Endometrial microvascular endothelial cells (primary cell): Measurements from ENCODE around the gene FBP2. TPM values are rescaled to one million over a fixed set of nuclear protein-coding genes. Genes with fewer than 3 reads are reported as not detected.

Experiments
- in situ Hi-C: cut with HindIII; loops from 2 replicates; pipeline ENCODE4 v1.10.0; 2017; ENCODE audit warnings: low sequenced_read_pairs, low pct_unique_long_range_greater_than_20kb; ENCODE audit errors: inconsistent ontology term
- total RNA-seq: library from RNA; depleted of rRNA; stranded (reverse); fragments of >200 nt; gene quantifications from one replicate; pipeline ENCODE4 v1.2.3, GENCODE V29; 2015; ENCODE audit errors: inconsistent ontology term

FBP2 gene
- total RNA-seq: not detected

DNA sequence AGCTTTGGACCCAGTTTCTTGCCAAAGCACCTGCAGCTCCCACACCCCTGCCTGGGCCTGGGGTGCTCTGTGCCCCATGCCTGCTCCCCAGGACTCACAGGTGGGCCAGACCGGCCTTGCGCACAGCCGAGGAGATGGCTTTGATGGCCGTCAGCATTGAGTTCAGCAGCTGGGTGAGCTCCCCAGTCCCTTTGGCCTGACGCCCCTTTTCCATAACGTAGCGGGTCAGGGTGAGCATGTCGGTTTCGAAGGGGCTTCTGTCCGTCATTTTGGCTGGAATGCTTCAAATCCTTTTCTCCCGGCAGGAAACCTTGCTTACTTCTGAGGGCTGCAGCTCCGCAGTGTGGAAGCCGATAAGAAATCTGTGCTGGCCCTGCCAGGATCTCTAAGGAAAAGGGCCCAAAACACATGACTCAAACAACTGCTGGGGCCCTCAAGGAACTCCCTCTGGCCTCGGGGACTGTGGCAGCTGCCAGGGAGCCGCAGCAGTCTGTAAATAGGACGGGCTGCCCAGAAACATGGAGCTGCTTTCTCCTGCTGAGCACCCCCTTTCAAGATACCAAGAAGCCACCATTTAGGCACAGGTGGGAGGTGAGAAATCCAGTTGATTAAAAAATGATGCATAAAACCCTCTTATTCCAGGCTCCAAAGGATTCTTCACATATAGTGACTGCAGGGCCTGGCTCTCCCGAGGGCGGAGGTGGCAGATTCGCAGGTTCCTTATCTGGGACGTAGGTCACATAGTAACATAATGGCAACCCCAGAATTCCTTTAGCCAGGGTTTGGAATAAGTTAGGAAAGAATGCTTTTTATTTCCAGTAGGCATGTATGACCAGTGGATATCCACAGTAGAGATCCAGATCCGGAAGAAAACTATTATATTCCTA is at the start of gene FBP2:
FBP2 (minus strand) TSS at position 366 of the 887 bp plus-strand sequence; CDS start at position 268, 98 bp downstream.
- in situ Hi-C loops: no loop called here

DNA sequence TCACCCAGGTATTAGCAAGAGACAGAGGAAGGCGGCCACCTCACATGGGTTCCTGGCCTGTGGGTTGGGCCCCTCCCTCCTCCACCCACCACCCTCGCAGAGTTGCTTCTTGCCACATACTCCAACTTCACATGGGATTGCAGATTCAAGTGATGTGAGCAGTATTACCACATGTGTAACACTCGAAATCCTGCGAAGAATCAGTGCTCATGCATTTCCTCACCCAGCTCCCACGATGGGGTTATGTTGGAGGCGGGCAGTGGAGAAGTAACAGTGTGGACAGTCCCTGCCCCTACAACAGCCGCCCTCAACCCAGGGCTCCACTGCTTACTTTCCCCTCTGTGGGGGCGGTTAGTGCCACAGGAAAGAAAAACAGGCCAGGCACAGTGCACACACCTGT is 49.6 kb upstream of the FBP2 start:
- in situ Hi-C loops: no loop called here

DNA sequence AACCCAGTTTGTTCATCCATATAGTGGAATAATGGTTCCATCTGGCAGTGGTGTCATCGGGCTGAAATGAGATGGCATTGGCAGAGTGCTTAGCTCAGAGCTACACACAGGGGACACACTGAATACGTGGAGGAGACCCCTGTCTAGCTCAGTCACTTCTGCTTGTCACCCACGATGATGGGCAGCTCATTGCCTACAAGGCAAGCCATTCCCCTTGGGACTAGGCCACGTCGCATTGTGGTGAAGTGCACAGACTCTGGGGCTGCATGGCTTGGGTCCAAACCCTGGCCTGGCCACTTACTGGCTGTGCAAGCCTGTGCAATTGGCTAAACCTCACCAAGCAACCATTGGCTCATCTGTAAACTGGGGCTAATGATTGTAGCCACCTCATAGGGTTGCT is 48.9 kb upstream of the FBP2 start:
- in situ Hi-C loops: no loop called here

DNA sequence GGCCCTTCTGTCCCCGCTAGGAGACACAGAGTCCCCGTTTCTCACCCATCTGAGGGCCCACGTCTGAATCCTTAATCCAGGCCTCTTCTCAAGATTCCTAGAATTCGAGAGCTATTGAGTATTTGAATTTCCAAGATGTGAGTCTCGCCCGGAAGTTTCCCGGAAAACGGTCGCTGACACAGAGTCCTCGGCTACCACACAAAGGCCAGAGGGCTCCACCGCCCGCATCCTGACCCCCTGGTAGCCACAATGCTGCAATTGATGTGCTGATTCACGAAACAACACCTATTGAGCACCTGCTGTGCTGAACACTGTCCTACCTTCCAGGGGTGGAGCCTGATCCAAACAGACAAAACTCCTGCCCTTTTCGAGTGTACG is 46.4 kb upstream of the FBP2 start:
- in situ Hi-C loops: no loop called here

GRCh38 chr9:94639061-94639998 is 45.7 kb upstream of the FBP2 start, which contains the start of gene FBP1:
Gene FBP1 (minus strand): TSS chr9:94639518. CDS start chr9:94639310, 208 bp downstream.
- in situ Hi-C loops: no loop called here

GRCh38 chr9:94638335-94639060 is 44.9 kb upstream of the FBP2 start:
- in situ Hi-C loops: no loop called here

DNA sequence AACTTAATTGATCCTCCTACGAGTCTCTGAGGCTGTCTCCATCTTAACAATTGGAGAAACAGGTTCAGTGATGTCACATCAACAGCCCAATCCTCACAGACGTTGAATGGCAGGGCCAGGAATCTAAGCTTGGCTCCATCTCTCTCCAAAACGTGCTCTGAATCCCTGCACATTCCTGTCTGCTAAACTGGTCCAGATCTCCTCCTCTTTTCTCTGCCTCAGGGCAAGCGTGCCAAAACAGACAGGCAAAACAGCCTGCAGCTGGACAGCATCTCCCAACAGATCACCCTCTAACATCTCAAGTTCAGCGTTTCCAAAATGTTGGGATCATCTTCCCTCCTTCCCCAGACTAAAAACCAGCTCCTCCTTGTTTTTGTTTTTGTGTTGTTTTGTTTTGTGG is 39.1 kb upstream of the FBP2 start:
- in situ Hi-C loops: no loop called here

- in situ Hi-C loops: no loop called here
These were observed 38.0 kb upstream of the FBP2 start for GRCh38 chr9:94631599-94631998.

- in situ Hi-C loops: no loop called here
These were observed 37.2 kb upstream of the FBP2 start for GRCh38 chr9:94630833-94631232.

DNA sequence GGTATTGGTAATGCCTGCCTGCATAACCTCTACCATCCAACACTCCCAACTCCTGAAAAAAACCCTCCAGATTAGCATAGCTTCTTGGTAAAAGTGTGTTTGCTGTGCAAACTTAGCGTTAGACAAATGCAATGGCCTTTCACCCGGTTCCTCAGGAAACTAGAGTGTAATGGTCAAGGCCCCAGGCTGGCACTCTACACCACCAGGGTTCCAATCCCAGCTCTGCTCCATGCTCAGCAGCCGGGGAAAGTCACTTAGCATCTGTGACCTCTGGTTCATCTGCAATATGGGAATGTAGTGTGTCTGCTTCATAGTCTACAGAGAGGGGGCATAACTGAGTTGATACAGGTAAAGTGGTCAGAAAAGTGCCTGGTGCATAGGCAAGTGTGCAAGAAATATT is 36.7 kb upstream of the FBP2 start:
- in situ Hi-C loops: no loop called here

GRCh38 chr9:94627287-94627686 is 33.7 kb upstream of the FBP2 start:
- in situ Hi-C loops: no loop called here

DNA sequence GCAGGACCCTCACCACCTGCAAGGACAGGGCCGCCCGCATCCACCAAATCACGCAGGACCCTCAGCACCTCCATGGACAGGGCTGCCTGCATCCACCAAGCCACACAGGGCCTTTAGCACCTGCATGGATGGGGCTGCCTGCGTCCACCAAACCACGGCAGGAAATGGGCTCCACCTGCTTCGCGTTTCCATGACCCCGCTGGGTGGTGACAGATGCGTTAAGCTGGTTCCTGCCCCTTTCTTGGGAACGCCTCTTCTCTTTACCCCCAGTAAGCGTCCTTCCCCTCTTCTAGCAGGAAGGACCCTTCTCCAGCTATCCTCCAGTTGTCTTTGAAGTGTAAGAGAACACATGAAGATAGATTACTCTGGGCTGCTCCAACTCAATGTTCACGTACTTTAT is 32.2 kb upstream of the FBP2 start:
- in situ Hi-C loops: no loop called here

GRCh38 chr9:94624629-94625028 is 31.0 kb upstream of the FBP2 start:
- in situ Hi-C loops: no loop called here

GRCh38 chr9:94623253-94623652 is 29.6 kb upstream of the FBP2 start:
- in situ Hi-C loops: no loop called here

DNA sequence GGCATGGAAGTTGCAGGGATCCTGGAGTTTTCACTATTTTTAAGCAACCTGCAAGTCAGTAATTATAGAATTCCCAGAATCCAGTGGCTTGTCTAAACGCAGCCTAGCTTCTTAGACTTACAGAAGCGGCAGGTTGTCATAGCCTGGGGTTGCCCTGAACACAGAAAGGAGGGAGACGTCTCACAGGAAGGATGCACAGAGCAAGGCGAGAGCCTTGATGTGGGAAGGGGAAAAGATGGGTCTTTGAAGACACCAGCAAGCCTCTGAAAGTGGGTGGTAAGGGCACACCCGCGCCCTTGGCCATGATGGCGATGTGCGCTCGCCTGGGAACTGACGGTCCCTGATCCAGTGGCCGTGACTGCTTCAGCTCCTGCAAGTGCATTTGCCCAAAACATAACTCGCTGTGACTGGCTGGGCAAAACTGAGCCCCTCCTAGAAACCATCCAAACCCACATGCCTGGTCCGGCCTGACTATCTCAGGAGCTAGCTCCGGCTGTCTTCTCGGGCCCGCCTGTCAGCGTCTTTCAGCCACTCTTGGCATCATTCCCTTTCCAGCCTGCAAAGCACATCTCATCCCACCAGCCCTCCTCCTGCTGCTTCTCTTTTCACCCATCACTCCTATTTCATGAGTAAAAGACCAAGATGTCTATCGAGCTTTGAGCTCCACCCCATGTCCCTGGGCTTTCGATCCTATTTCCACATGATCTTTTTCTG is 28.6 kb upstream of the FBP2 start:
- in situ Hi-C loops: no loop called here

GRCh38 chr9:94619026-94619425 is 25.4 kb upstream of the FBP2 start:
- in situ Hi-C loops: no loop called here

DNA sequence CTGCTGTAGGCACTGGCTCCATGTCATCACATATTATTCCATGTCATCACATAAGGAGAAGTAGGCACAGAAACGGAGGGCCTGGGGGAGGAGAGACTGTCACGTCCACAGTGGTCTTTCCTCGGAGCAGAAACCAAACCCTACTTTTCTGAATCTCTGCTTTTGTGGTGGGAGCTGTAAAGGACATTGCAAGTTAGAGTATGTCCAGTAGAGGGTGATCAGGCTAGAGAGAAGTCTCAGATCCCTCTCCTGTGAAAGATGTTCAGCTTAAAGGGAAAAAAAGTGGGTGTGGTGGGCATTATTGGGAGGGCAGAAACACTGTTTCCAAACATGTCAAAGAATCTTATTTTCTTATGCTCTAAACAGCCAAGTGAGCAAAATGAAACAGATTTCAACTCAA is 19.4 kb upstream of the FBP2 start:
- in situ Hi-C loops: no loop called here

- in situ Hi-C loops: no loop called here
These were observed 18.4 kb upstream of the FBP2 start for GRCh38 chr9:94612071-94612470.
